Measurements from ENCODE around the gene INMT.

The INMT gene

DNA sequence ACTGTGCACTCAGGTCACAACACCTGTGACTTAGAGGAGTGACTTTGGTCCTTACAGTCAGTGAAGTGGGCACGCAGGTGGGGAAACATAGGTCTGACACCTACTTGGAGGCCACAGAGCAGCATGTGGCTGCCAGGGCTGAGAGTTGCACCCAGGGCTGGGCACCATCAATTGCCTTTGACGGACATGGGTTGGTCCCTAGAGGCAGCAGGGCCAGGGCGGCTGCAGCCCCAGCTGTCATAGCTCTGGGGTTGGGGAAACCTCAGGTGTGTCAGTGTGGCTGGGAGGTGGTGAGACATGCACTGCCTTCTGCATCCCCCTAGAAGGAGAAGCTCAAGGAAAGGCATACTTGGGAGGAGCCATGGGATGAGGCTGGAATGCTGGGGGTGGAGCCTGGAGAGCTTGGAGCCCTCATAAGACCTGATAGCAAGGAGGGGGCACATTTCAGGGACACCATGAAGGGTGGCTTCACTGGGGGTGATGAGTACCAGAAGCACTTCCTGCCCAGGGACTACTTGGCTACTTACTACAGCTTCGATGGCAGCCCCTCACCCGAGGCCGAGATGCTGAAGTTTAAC, at the start of gene INMT:
TSS of gene INMT (plus strand) at position 440 of the 578 bp plus-strand sequence. CDS start at position 456, 16 bp downstream.
- no peak for TF ChIP-seq GATA3 (IDR thresholded peaks at IDR 0.05; ENCODE audit: low read depth, low read length)
- TF ChIP-seq GATA2 (IDR thresholded peaks at IDR 0.05; ENCODE audit: low read depth, low read length) = no peak

DNA sequence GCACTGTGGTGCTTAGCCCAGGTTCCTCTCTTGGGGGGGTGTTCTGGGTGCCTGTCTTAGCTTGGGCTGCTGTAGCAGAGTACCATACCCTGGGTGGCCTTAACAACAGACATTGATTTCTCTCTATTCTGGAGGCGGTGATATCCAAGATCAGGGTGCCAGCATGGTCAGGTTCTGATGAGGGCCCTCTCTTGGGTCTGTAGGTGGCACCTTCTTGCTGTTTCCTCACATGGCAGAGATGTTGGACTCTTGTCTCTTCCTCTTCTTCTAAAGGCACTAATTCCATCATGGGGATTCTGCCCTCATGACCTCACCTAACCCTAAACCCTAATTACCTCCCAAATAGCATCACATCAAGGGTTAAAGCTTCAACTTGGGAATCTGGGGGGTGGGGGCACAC, 49.7 kb upstream of the INMT start:
- no peak for TF ChIP-seq GATA2 (IDR thresholded peaks at IDR 0.05; ENCODE audit: low read depth, low read length)

- TF ChIP-seq GATA3 (IDR thresholded peaks at IDR 0.05; ENCODE audit: low read depth, low read length) (no peak), GATA2 (IDR thresholded peaks at IDR 0.05; ENCODE audit: low read depth, low read length) (no peak)
Observed at GRCh38 chr7:30703756-30704155, 48.2 kb upstream of the INMT start.

DNA sequence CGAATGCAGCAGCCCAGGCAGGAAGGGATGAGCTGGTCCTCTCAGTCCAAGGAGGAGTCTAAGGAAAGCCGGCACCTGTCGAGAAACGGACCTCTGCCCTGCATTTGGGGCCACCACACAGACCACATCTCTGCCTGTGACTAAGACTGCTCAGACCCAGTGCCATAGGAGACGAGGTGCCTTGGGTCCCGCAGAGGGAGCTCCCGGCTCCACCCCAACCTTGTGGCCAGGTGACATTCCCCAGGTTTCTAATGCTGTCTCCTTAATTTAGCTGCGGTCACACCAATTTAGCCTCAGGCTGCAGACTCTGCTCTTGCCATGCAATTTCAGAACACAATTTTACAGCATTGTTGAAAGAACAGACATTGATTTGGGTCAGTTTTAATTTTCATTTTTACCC, 46.9 kb upstream of the INMT start:
- no peak for TF ChIP-seq GATA3 (IDR thresholded peaks at IDR 0.05; ENCODE audit: low read depth, low read length)
- TF ChIP-seq GATA2 (IDR thresholded peaks at IDR 0.05; ENCODE audit: low read depth, low read length) = no peak

GRCh38 chr7:30705596-30705995, 46.3 kb upstream of the INMT start:
- TF ChIP-seq GATA2 (IDR thresholded peaks at IDR 0.05; ENCODE audit: low read depth, low read length) (no peak), GATA3 (IDR thresholded peaks at IDR 0.05; ENCODE audit: low read depth, low read length) (no peak)

DNA sequence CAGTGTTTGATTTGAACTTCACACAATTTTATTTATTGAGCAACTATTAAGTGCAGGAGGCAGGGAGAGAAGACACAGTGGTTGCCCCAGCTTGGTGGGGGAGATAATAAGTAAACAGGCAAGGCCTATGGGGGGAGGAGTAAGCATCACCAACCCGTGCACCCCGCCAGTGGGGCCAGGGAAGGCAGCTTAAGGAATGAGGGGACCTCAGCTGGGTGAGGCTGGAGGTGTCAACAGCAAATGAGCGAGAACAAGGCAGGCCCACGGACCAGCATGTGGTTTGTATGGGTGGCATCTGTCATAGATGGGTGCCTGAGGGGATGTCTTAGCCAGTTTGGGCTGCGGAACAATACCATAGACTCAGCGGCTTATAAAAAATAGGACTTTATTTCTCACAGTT, 45.6 kb upstream of the INMT start:
- TF ChIP-seq GATA3 (IDR thresholded peaks at IDR 0.05; ENCODE audit: low read depth, low read length) = no peak
- no peak for TF ChIP-seq GATA2 (IDR thresholded peaks at IDR 0.05; ENCODE audit: low read depth, low read length)

- TF ChIP-seq GATA2 (IDR thresholded peaks at IDR 0.05; ENCODE audit: low read depth, low read length) (no peak), GATA3 (IDR thresholded peaks at IDR 0.05; ENCODE audit: low read depth, low read length) (no peak)
Observed at GRCh38 chr7:30706908-30707307, 45.0 kb upstream of the INMT start.

GRCh38 chr7:30707391-30708357, 44.3 kb upstream of the INMT start:
- no peak for TF ChIP-seq GATA2 (IDR thresholded peaks at IDR 0.05; ENCODE audit: low read depth, low read length)
- no peak for TF ChIP-seq GATA3 (IDR thresholded peaks at IDR 0.05; ENCODE audit: low read depth, low read length)

- TF ChIP-seq GATA3 (IDR thresholded peaks at IDR 0.05; ENCODE audit: low read depth, low read length) (no peak), GATA2 (IDR thresholded peaks at IDR 0.05; ENCODE audit: low read depth, low read length) (no peak)
Observed at GRCh38 chr7:30708412-30708811, 43.5 kb upstream of the INMT start.

DNA sequence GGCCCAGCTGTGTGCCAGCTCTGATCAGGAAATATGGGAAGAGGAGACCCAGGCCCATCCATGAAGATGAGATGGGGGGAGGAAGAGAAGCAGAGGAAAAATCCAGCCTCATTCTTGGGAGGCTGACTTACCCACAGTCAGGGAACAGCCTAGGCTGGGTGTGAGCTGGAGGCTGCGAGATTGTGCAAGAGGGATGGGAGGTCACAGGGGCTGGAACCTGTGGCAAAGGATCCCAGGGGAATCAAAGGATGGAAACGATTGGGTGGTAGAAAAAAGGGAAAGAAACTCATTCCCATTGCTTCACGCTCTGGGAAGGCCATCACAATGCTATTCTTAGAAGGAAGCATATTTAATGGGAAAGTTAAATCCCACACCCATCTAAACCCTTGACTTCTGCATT, 43.0 kb upstream of the INMT start:
- TF ChIP-seq GATA3 (IDR thresholded peaks at IDR 0.05; ENCODE audit: low read depth, low read length) = no peak
- TF ChIP-seq GATA2 (IDR thresholded peaks at IDR 0.05; ENCODE audit: low read depth, low read length) = no peak

DNA sequence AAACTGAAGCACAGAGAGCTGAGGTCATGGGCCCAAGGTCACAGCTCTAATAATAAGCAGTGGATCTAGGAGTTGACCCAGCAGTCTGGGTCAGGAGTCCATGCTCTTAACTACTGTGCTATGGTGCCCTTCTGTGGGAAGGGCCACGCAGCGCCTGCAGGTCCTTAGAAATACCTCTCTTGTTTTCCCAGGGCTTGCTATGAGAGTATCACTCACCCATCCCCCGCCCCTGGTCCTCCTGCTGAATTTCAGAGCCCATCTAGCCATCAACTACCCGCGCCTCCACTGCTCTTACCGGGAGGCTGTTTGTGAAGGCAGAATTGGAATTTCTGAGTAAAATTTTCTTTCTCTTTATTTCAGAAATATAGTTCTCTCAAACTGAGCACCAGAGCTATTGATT, 42.4 kb upstream of the INMT start:
- TF ChIP-seq GATA3 (IDR thresholded peaks at IDR 0.05; ENCODE audit: low read depth, low read length) (no peak), GATA2 (IDR thresholded peaks at IDR 0.05; ENCODE audit: low read depth, low read length) (no peak)

DNA sequence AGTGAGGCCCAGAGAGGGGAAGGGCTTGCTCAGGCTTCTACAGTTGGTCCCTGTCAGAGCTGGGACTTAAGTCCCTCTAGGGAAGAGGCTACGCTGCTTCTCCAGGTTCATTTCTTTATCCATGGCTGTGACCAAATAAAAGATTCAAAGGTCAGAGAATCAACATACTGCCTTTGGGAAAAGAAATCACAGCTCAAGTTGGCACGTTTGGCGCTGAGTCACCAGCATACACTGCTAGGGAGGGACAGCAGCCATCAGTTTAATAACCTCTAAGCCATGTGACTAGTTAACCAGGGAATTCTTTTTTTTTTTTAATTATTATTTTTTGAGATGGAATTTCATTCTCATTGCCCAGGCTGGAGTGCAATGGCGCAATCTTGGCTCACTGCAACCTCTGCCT, 41.3 kb upstream of the INMT start:
- TF ChIP-seq GATA3 (IDR thresholded peaks at IDR 0.05; ENCODE audit: low read depth, low read length) (no peak), GATA2 (IDR thresholded peaks at IDR 0.05; ENCODE audit: low read depth, low read length) (no peak)

GRCh38 chr7:30713392-30713791, 38.5 kb upstream of the INMT start:
- TF ChIP-seq GATA2 (IDR thresholded peaks at IDR 0.05; ENCODE audit: low read depth, low read length) (no peak), GATA3 (IDR thresholded peaks at IDR 0.05; ENCODE audit: low read depth, low read length) (no peak)

GRCh38 chr7:30714129-30714528, 37.8 kb upstream of the INMT start:
- no peak for TF ChIP-seq GATA3 (IDR thresholded peaks at IDR 0.05; ENCODE audit: low read depth, low read length)
- no peak for TF ChIP-seq GATA2 (IDR thresholded peaks at IDR 0.05; ENCODE audit: low read depth, low read length)

DNA sequence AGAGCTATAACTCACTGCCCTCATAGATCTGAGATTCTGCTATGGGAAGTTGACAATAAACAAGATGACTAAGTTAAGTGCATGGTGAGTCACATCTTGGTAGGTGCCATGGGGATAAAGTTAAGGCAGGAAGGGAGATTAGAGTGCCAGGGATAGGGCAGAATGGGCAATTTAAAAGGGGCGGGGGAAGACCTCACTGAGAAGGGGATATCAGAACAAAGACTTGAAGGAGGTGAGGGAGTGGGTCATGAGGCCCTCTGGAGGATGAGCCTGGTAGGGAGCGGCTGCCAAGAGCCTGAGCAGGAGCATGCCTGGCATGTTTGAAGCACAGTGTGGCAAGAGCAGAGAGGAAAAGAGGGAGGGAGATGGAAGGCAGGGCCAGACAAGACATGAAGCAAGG, 34.8 kb upstream of the INMT start:
- TF ChIP-seq GATA2 (IDR thresholded peaks at IDR 0.05; ENCODE audit: low read depth, low read length) (no peak), GATA3 (IDR thresholded peaks at IDR 0.05; ENCODE audit: low read depth, low read length) (no peak)

Data from SH-SY5Y (cell line).